Type B pancreatic cell (in vitro differentiated cells): ENCODE measurements around the gene SPCS1. TPM values are rescaled to one million over a fixed set of nuclear protein-coding genes. Genes with fewer than 3 reads are reported as not detected.

Experiments used
- DNase-seq: peaks from one replicate; pipeline ENCODE4 v3.0.0; 2021; ENCODE audit warnings: mixed read lengths; ENCODE audit not compliant: unreplicated experiment; ENCODE audit errors: extremely low spot score
- H3K27ac Mint-ChIP-seq: 2 replicates; pipeline ENCODE4 v1.8.0; 2021; ENCODE audit warnings: mild to moderate bottlenecking, mixed read lengths
- H3K27me3 Mint-ChIP-seq: 2 replicates; pipeline ENCODE4 v1.8.0; 2021; ENCODE audit warnings: mixed read lengths
- H3K36me3 Mint-ChIP-seq: 2 replicates; pipeline ENCODE4 v1.8.0; 2021; ENCODE audit warnings: mixed read lengths
- H3K4me1 Mint-ChIP-seq: one replicate; pipeline ENCODE4 v1.8.0; 2021; ENCODE audit warnings: mixed read lengths; ENCODE audit not compliant: unreplicated experiment
- H3K4me3 Mint-ChIP-seq: 2 replicates; pipeline ENCODE4 v1.8.0; 2021; ENCODE audit warnings: mild to moderate bottlenecking, mixed read lengths
- H3K9me3 Mint-ChIP-seq: 2 replicates; pipeline ENCODE4 v1.8.0; 2021; ENCODE audit warnings: mixed read lengths
- CTCF ChIP-seq: fragments of 200-600 bp; sonication (generic); conservative IDR thresholded peaks from 2 replicates; pipeline ENCODE4 v1.5.0; 2021; ENCODE audit warnings: antibody characterized with exemption, mild to moderate bottlenecking
- total RNA-seq: library from RNA; stranded (reverse); gene quantifications from 2 replicates; pipeline ENCODE4 v1.2.1, GENCODE V29; 2021; ENCODE audit warnings: low replicate concordance

Gene SPCS1
- total RNA-seq, 1 donor from 2014 or later, result 102 TPM

GRCh38 chr3:52739730-52740129 is 33.8 kb downstream of the SPCS1 start:
- Mint-ChIP-seq H3K27me3 (no peaks in the 10 kb centered on the region), H3K36me3 (peaks cover 32% of the 10 kb centered on the region), H3K4me3 (no peak overlapping the region), H3K27ac (no peak overlapping the region), H3K9me3 (no peaks in the 10 kb centered on the region), H3K4me1 (no peaks in the 10 kb centered on the region)
- TF ChIP-seq CTCF, result no peak
- DNase-seq, result no peak

- H3K9me3 Mint-ChIP-seq, result no peaks in the 10 kb centered on the region
- peak; percentile 72 for TF ChIP-seq CTCF
- peaks cover 25% of the 10 kb centered on the region for H3K36me3 Mint-ChIP-seq
- H3K4me3 Mint-ChIP-seq, result no peak overlapping the region
- no peaks in the 10 kb centered on the region for H3K27me3 Mint-ChIP-seq
- no peak for DNase-seq
- H3K4me1 Mint-ChIP-seq, result no peaks in the 10 kb centered on the region
- no peak overlapping the region for H3K27ac Mint-ChIP-seq
Measured at GRCh38 chr3:52742418-52743041, 36.6 kb downstream of the SPCS1 start.

DNA sequence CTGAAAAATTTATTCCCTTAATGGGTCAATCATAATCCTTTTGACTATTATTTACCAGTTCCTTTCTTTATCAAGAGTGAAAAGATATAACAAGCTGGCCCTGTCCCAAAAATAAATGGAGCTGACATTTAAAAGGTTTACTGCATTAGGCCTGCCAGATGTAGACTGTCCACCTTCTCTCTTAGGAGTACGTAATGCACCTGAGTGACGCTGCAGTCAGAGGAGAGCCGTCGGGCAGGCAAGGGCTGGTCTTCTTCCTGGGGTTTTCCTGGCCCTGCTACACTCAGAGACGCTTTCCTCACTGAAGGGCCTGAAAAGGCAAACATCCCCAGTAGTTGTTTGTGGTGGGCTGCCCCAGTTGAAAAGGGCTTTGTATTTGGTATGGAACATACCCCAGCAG is 37.2 kb downstream of the SPCS1 start:
- Mint-ChIP-seq H3K4me1 (no peaks in the 10 kb centered on the region), H3K27ac (no peak overlapping the region), H3K27me3 (no peaks in the 10 kb centered on the region), H3K4me3 (no peak overlapping the region), H3K36me3 (peaks cover 24% of the 10 kb centered on the region), H3K9me3 (no peaks in the 10 kb centered on the region)
- TF ChIP-seq CTCF, result no peak
- no peak for DNase-seq

GRCh38 chr3:52743721-52744120 is 37.8 kb downstream of the SPCS1 start:
- Mint-ChIP-seq H3K4me3 (no peak overlapping the region), H3K36me3 (peaks cover 28% of the 10 kb centered on the region), H3K4me1 (no peaks in the 10 kb centered on the region), H3K27ac (no peak overlapping the region), H3K9me3 (no peaks in the 10 kb centered on the region), H3K27me3 (no peaks in the 10 kb centered on the region)
- DNase-seq, result no peak
- no peak for TF ChIP-seq CTCF

DNA sequence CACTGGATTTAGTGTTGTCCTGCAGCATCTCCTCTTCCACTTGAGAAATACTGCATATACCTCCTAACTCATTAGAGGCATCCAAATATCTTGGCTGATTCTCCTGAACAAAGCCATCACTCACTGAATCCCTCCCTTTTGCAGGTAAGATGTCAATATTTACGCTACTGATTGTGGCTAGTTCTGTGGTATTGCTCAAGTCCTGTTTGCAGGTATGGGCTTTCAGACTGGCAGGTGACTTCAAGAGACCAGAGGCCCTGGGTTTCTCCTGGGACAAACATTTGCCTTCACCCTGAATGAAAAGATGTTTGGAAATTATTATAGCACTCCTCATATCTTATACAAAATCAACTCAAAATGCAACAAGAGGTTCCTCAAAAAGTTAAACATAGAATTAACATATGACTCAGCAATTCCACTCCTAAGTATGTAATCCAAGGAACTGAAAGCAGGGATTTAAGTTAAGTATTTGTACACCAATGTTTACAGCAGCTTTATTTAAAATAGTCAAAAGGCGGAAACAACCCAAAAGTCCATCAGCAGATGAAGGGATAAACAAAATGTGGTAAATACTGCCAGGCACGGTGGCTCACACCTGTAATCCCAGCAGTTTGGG is 46.2 kb downstream of the SPCS1 start:
- Mint-ChIP-seq H3K9me3 (no peaks in the 10 kb centered on the region), H3K4me3 (no peak overlapping the region), H3K4me1 (no peaks in the 10 kb centered on the region), H3K27ac (no peak overlapping the region), H3K36me3 (peaks cover 36% of the 10 kb centered on the region), H3K27me3 (no peaks in the 10 kb centered on the region)
- no peak for TF ChIP-seq CTCF
- DNase-seq, result no peak
